HG03039 (cell line): ENCODE measurements around the gene UFD1.
"Not testable (repeated sequence)": the region's sequence is repeated elsewhere in the genome, so short reads cannot be mapped to it uniquely, and the experiment has no call there.

Source experiments
- ATAC-seq: cut with Tn5 transposase; IDR thresholded peaks from one replicate; pipeline ENCODE4 v1.9.1; 2021; ENCODE audit warnings: mild to moderate bottlenecking, moderate library complexity; ENCODE audit not compliant: unreplicated experiment

Gene UFD1

GRCh38 chr22:19450363-19451175, 28.4 kb downstream of the UFD1 start:
- no peak for ATAC-seq

- ATAC-seq = no peak
These were observed 29.6 kb downstream of the UFD1 start for GRCh38 chr22:19449422-19449767.

GRCh38 chr22:19448739-19449421, 30.1 kb downstream of the UFD1 start:
- no peak for ATAC-seq

DNA sequence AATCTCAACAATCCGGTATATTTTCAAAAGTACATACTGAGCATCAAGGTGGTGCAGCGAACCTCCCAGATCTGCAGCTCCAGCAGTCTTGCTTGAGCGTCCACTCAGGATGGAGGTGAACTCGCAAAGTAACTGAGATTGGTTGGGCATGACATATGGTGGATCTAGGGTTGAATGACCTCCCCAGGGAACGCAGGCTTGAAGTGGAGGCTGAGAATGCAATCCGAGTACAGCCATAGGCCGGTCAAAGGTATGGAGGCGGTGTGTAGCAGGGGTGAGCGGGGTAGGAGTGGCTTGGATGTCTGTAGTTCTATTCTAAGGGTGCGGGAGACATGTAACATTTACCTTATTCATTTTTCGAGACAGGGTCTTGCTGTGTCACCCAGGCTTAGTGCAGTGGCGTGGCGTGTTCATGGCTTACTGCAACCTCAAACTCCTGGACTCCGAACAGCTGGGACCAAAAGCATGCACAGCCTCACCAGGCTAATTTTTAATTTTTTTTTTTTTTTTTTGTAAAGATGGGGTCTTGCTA, 30.9 kb downstream of the UFD1 start:
- ATAC-seq = no peak

- ATAC-seq = peak; percentile 70
These were observed 31.5 kb downstream of the UFD1 start, which contains the start of gene C22orf39 for GRCh38 chr22:19447330-19448075. TSS of gene C22orf39 (minus strand) at chr22:19447711. CDS start at chr22:19447688, 23 bp downstream.

- no peak for ATAC-seq
These were observed 32.2 kb downstream of the UFD1 start for GRCh38 chr22:19446603-19447329.

DNA sequence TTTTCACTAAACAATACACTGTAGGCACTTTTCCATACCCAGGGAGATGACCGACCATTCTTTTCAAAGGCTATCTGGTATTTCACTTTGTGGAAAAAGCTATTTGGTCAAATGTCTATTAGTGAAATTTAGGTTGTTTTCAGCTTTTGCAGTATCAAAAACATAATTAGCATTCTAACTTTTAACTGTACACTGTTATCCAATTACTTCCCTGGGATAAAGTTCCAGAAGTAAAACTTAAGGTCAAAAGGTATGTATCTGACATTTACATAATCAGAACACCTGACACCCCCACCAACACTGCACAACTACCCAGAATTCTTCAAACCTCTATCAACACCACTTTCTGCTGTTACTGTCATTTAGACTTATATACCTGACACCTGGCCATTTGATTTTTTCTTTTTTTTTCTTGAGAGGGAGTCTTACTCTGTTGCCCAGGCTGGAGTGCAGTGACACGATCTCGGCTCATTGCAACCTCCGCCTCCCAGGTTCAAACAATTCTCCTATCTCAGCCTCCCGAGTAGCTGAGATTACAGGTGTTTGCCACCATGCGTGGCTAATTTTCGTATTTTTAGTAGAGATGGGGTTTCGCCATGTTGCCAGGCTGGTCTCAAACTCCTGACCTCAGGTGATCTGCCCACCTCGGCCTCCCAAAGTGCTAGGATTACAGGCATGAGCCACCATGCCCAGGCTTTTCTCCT, 33.6 kb downstream of the UFD1 start:
- ATAC-seq = not testable (repeated sequence)

- no peak for ATAC-seq
These were observed 35.3 kb downstream of the UFD1 start for GRCh38 chr22:19443544-19444211.

GRCh38 chr22:19442166-19442565, 36.8 kb downstream of the UFD1 start:
- ATAC-seq = no peak

DNA sequence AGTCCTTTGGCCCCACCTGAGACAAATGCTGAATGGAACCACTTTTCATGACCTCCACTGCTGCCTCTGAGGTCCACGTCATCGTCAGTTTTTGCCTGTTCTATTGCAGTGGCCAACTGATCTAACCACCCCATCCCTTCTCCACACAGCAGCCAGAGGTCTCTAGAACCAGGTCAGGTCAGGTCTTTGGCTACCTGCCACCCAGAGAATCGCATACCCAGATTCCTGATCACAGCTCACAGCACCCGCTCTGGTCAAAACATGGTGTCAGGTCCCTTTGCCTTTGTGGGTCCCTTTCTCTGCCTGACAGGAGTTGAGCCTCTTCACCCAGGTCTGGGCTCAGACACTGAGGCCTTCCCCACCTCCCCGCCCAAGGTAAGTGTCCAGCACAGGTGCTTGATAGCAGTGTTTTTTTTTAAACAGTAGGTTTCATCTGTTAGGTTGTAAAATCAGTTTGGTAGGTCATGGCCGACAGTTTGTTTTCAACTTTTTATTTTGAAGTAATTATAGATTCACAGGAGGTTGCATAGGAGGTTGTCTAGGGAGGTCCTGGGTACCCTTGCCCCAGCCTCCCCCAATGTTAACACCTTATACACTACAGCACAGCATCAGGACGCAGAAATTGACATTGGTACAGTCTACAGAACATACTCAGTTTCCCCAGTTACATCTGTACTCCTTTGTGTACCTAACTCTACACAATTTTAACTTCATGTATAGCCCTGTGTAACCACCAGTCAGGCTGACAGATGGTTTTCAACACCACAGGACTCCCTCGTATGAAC, 38.4 kb downstream of the UFD1 start:
- ATAC-seq = no peak

- ATAC-seq = no peak
These were observed 40.7 kb downstream of the UFD1 start for GRCh38 chr22:19438298-19438697.

- not testable (repeated sequence) for ATAC-seq
These were observed 42.4 kb downstream of the UFD1 start for GRCh38 chr22:19436444-19437161.

- ATAC-seq = no peak
These were observed 44.0 kb downstream of the UFD1 start for GRCh38 chr22:19434829-19435580.

DNA sequence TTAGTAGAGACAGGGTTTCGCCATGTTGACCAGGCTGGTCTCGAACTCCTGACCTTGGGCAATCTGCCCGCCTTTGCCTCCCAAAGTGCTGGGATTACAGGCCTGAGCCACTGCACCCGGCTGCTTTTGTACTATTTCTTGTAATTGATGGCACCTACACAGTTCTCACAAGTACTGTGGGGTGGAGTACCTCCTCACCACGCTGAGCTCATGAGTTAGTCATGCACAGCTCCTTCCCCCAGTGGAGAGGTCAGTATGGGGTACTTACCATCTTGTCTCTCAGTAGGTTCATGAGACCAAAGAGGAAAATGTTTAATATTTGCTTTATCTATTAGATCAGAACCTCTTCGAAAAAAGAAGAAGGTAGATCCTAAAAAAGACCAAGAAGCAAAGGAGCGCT, 44.6 kb downstream of the UFD1 start:
- ATAC-seq = no peak

GRCh38 chr22:19432133-19432851, 46.7 kb downstream of the UFD1 start, which contains the start of gene MRPL40:
TSS of gene MRPL40 (plus strand) at chr22:19432545. CDS start at chr22:19432555, 10 bp downstream.
- ATAC-seq = peak; percentile 65

DNA sequence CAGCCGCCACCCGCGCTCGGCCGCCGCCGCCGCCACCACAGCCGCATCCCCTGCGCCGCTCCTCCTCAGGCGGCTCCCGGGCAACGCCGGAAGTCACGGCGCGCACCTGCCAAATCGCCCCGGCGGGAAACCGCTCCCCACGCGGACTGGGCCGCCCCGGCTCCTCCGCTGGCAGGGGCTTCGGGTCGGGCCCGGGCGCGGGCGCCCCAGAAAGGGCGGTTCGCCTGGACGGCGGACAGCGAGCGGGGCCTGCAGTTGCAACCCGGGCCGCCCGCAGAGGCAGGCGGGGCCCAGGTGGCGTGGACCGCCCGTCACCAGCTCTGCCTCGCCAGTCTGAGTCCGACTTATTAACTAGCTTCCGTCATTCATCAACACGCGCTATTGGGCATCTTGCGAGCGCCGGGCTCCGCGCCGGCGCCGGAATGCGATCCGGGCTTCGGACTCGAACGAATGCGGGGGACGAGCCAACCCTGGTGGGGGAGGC, 47.3 kb downstream of the UFD1 start, which contains the start of gene HIRA:
TSS of gene HIRA (minus strand) at position 85 of the 484 bp plus-strand sequence. CDS start 257 bp downstream, outside the sequence.
- ATAC-seq = peak; percentile 37
